Mucosa of descending colon (tissue), 3 donors: ENCODE results near the gene LSP1. TPM values are rescaled to one million over a fixed set of nuclear protein-coding genes. Genes with fewer than 3 reads are reported as not detected.

Source experiments
- ATAC-seq: fragments of 200-7000 bp; cut with Tn5 transposase; one replicate; pipeline ENCODE4 v1.9.1; 2020; ENCODE audit warnings: mild to moderate bottlenecking, moderate library complexity
- DNase-seq, 3 donors: peaks; one replicate each; pipeline ENCODE4 v3.0.0-alpha.2; 2020
- H3K36me3 ChIP-seq: fragments of 200-600 bp; one replicate; pipeline ENCODE4 v1.8.0; 2021; ENCODE audit warnings: low read depth, mild to moderate bottlenecking
- H3K4me1 ChIP-seq: fragments of 200-600 bp; one replicate; pipeline ENCODE4 v1.8.0; 2021; ENCODE audit warnings: low read depth, mild to moderate bottlenecking
- H3K4me3 ChIP-seq: fragments of 200-600 bp; one replicate; pipeline ENCODE4 v1.8.0; 2021; ENCODE audit warnings: mild to moderate bottlenecking
- H3K9me3 ChIP-seq: fragments of 200-600 bp; one replicate; pipeline ENCODE4 v1.8.0; 2021; ENCODE audit warnings: mild to moderate bottlenecking
- CTCF ChIP-seq: fragments of 200-600 bp; IDR thresholded peaks from one replicate; pipeline ENCODE4 v1.8.0; 2022; ENCODE audit warnings: antibody characterized with exemption, mild to moderate bottlenecking
- intact Hi-C, 2 donors: fragments of 100-400 bp; cut with DNase I in 1 of 2; cut with micrococcal nuclease in 1 of 2; formaldehyde crosslinking; loops; one replicate each; pipeline versions ENCODE4 v1.11.0 to v1.11.1; 2022; cut with DNase I, micrococcal nuclease
- total RNA-seq, 3 donors: library from RNA; stranded (reverse); fragmentation: NEBNext Ultra II Directional in 2 of 3; extraction: Animal tissue kit (Norgen Biotek cat#: 25700) in 2 of 3; gene quantifications; one replicate each; pipeline versions ENCODE4 v1.2.1 to v1.2.4, GENCODE V29; 2021 to 2023
- donor health status: DM: no; HTN: no; CAD: no; lungs with moderate emphysema.
- donor health status: DM: no; HTN: no; CAD: no.
- donor health status: DM: no; HTN: yes; CAD: no.

Gene LSP1
- total RNA-seq, 3 donors from 2014 or later, result 18.5 to 32.2 (median 23.6) TPM

GRCh38 chr11:1894759-1895158 is 41.9 kb downstream of the LSP1 start:
- no peaks in the 10 kb centered on the region for H3K36me3 ChIP-seq
- no peak overlapping the region for H3K4me3 ChIP-seq
- ATAC-seq (no peak), DNase-seq (no peak)
- no peak for TF ChIP-seq CTCF
- intact Hi-C loops, result loop anchor here in 1 of 2 donors (5.0 kb wide), 1 partner anchor 48 kb away; no protein-coding TSS in a partner anchor
- H3K4me1 ChIP-seq, result no peaks in the 10 kb centered on the region
- no peaks in the 10 kb centered on the region for H3K9me3 ChIP-seq

GRCh38 chr11:1896468-1896867 is 43.6 kb downstream of the LSP1 start:
- H3K36me3 ChIP-seq, result no peaks in the 10 kb centered on the region
- DNase-seq (no peak), ATAC-seq (no peak)
- no peak overlapping the region for H3K4me3 ChIP-seq
- TF ChIP-seq CTCF, result no peak
- intact Hi-C loops, result loop anchor here in 1 of 2 donors (5.0 kb wide), 1 partner anchor 46 kb away; no protein-coding TSS in a partner anchor
- H3K9me3 ChIP-seq, result no peaks in the 10 kb centered on the region
- no peaks in the 10 kb centered on the region for H3K4me1 ChIP-seq

- no peak for DNase-seq
- ATAC-seq, result no peak
- H3K9me3 ChIP-seq, result no peaks in the 10 kb centered on the region
- no peak for TF ChIP-seq CTCF
- H3K4me3 ChIP-seq, result no peak overlapping the region
- no peaks in the 10 kb centered on the region for H3K4me1 ChIP-seq
- no peaks in the 10 kb centered on the region for H3K36me3 ChIP-seq
- intact Hi-C loops, result loop anchor here in 1 of 2 donors (5.0 kb wide), 1 partner anchor 45 kb away; no protein-coding TSS in a partner anchor
Measured at GRCh38 chr11:1896923-1897322, 44.0 kb downstream of the LSP1 start.

- H3K36me3 ChIP-seq, result no peaks in the 10 kb centered on the region
- ATAC-seq, result no peak
- H3K4me1 ChIP-seq, result no peaks in the 10 kb centered on the region
- intact Hi-C loops, result loop anchor here in 1 of 2 donors (5.0 kb wide), 1 partner anchor 43 kb away; no protein-coding TSS in a partner anchor
- no peak for DNase-seq
- TF ChIP-seq CTCF, result no peak
- H3K4me3 ChIP-seq, result no peak overlapping the region
- H3K9me3 ChIP-seq, result no peaks in the 10 kb centered on the region
Measured at GRCh38 chr11:1899090-1899489, 46.2 kb downstream of the LSP1 start.

- intact Hi-C loops, result loop anchor here in 1 of 2 donors (5.0 kb wide), 1 partner anchor 43 kb away; no protein-coding TSS in a partner anchor
Measured at GRCh38 chr11:1899686-1900085, 46.8 kb downstream of the LSP1 start.

More at GRCh38 chr11:1899686-1900085, 46.8 kb downstream of the LSP1 start:
- TF ChIP-seq CTCF, result no peak
- ATAC-seq, result no peak
- H3K36me3 ChIP-seq, result no peaks in the 10 kb centered on the region
- DNase-seq, result no peak
- no peak overlapping the region for H3K4me3 ChIP-seq
- no peaks in the 10 kb centered on the region for H3K4me1 ChIP-seq
- no peaks in the 10 kb centered on the region for H3K9me3 ChIP-seq
